Measurements from ENCODE around the gene DDR2.
"Not testable (repeated sequence)": the region's sequence is repeated elsewhere in the genome, so short reads cannot be mapped to it uniquely, and the experiment has no call there.

DDR2 gene

GRCh38 chr1:162728573-162728972, 96.3 kb downstream of the DDR2 start:
- Histone ChIP-seq H3K27ac (ENCODE audit: low read length) (no peak overlapping the region), H2AFZ (ENCODE audit: low read depth, low read length) (no peak overlapping the region), H3K4me2 (ENCODE audit: insufficient read depth, low read length) (no peak overlapping the region), H3K4me1 (ENCODE audit: insufficient read depth, low read length) (no peaks in the 10 kb centered on the region), H3K9me3 (ENCODE audit: insufficient read depth, low read length, severe bottlenecking) (no peaks in the 10 kb centered on the region), H3K36me3 (ENCODE audit: insufficient read depth, low read length) (no peaks in the 10 kb centered on the region), H3K27me3 (ENCODE audit: insufficient read depth, low read length, poor library complexity) (no peaks in the 10 kb centered on the region), H4K20me1 (ENCODE audit: insufficient read depth, low read length) (no peaks in the 10 kb centered on the region), H3K9ac (ENCODE audit: low read depth, low read length) (no peak overlapping the region), H3K79me2 (ENCODE audit: insufficient read depth, low read length) (no peaks in the 10 kb centered on the region), H3K4me3 (ENCODE audit: low read depth in 1 of 2, low read length in 2 of 2) (no peak overlapping the region)
- TF ChIP-seq EZH2 (IDR thresholded peaks at IDR 0.05; ENCODE audit: borderline replicate concordance, low read depth, low read length, severe bottlenecking) (no peak), CTCF (IDR thresholded peaks at IDR 0.05; ENCODE audit: borderline replicate concordance, extremely low read depth, low read length, poor library complexity, severe bottlenecking) (no peak)
- DNase-seq (no peak), ATAC-seq (ENCODE audit: insufficient read depth, low read depth) (no peak)

- not testable (repeated sequence) for H3K27me3 ChIP-seq (ENCODE audit: insufficient read depth, low read length, poor library complexity); H3K36me3 ChIP-seq (ENCODE audit: insufficient read depth, low read length); H3K4me2 ChIP-seq (ENCODE audit: insufficient read depth, low read length); DNase-seq; H3K4me1 ChIP-seq (ENCODE audit: insufficient read depth, low read length); H3K4me3 ChIP-seq (ENCODE audit: low read depth in 1 of 2, low read length in 2 of 2); H4K20me1 ChIP-seq (ENCODE audit: insufficient read depth, low read length); ATAC-seq (ENCODE audit: insufficient read depth, low read depth); H3K9ac ChIP-seq (ENCODE audit: low read depth, low read length); H3K9me3 ChIP-seq (ENCODE audit: insufficient read depth, low read length, severe bottlenecking); H3K27ac ChIP-seq (ENCODE audit: low read length); H3K79me2 ChIP-seq (ENCODE audit: insufficient read depth, low read length); H2AFZ ChIP-seq (ENCODE audit: low read depth, low read length)
Measured at GRCh38 chr1:162729195-162729774, 97.0 kb downstream of the DDR2 start.

- Histone ChIP-seq H3K4me2 (ENCODE audit: insufficient read depth, low read length) (no peak overlapping the region), H3K9me3 (ENCODE audit: insufficient read depth, low read length, severe bottlenecking) (no peaks in the 10 kb centered on the region), H2AFZ (ENCODE audit: low read depth, low read length) (no peak overlapping the region), H3K36me3 (ENCODE audit: insufficient read depth, low read length) (no peaks in the 10 kb centered on the region), H3K27ac (ENCODE audit: low read length) (no peak overlapping the region), H3K79me2 (ENCODE audit: insufficient read depth, low read length) (no peaks in the 10 kb centered on the region), H3K4me1 (ENCODE audit: insufficient read depth, low read length) (no peaks in the 10 kb centered on the region), H3K4me3 (ENCODE audit: low read depth in 1 of 2, low read length in 2 of 2) (no peak overlapping the region), H4K20me1 (ENCODE audit: insufficient read depth, low read length) (no peaks in the 10 kb centered on the region), H3K27me3 (ENCODE audit: insufficient read depth, low read length, poor library complexity) (no peaks in the 10 kb centered on the region), H3K9ac (ENCODE audit: low read depth, low read length) (no peak overlapping the region)
- no peak for TF ChIP-seq CTCF (IDR thresholded peaks at IDR 0.05; ENCODE audit: borderline replicate concordance, extremely low read depth, low read length, poor library complexity, severe bottlenecking)
- ATAC-seq (ENCODE audit: insufficient read depth, low read depth) (no peak), DNase-seq (no peak)
Measured at GRCh38 chr1:162732094-162732493, 99.8 kb downstream of the DDR2 start.

- H4K20me1 ChIP-seq (ENCODE audit: insufficient read depth, low read length): no peaks in the 10 kb centered on the region
- DNase-seq: no peak
- H3K9me3 ChIP-seq (ENCODE audit: insufficient read depth, low read length, severe bottlenecking): no peaks in the 10 kb centered on the region
- H3K27ac ChIP-seq (ENCODE audit: low read length): no peak overlapping the region
- no peak overlapping the region for H3K4me2 ChIP-seq (ENCODE audit: insufficient read depth, low read length)
- no peaks in the 10 kb centered on the region for H3K27me3 ChIP-seq (ENCODE audit: insufficient read depth, low read length, poor library complexity)
- H3K9ac ChIP-seq (ENCODE audit: low read depth, low read length): no peak overlapping the region
- H3K36me3 ChIP-seq (ENCODE audit: insufficient read depth, low read length): no peaks in the 10 kb centered on the region
- no peaks in the 10 kb centered on the region for H3K4me1 ChIP-seq (ENCODE audit: insufficient read depth, low read length)
- no peak overlapping the region for H2AFZ ChIP-seq (ENCODE audit: low read depth, low read length)
- no peak overlapping the region for H3K4me3 ChIP-seq (ENCODE audit: low read depth in 1 of 2, low read length in 2 of 2)
- no peaks in the 10 kb centered on the region for H3K79me2 ChIP-seq (ENCODE audit: insufficient read depth, low read length)
- ATAC-seq (ENCODE audit: insufficient read depth, low read depth): no peak
- TF ChIP-seq EZH2 (IDR thresholded peaks at IDR 0.05; ENCODE audit: borderline replicate concordance, low read depth, low read length, severe bottlenecking): no peak
- TF ChIP-seq CTCF (IDR thresholded peaks at IDR 0.05; ENCODE audit: borderline replicate concordance, extremely low read depth, low read length, poor library complexity, severe bottlenecking): no peak
Measured at GRCh38 chr1:162732566-162733335, 100.5 kb downstream of the DDR2 start.

Measured in DND-41 (cell line).